ENCODE data around the gene NFYC. TPM values are rescaled to one million over a fixed set of nuclear protein-coding genes. Genes with fewer than 3 reads are reported as not detected.
"Not testable (repeated sequence)": the region's sequence is repeated elsewhere in the genome, so short reads cannot be mapped to it uniquely, and the experiment has no call there.

Gene NFYC
- total RNA-seq, 1 donor from 2014 or later: 36.4 TPM

DNA sequence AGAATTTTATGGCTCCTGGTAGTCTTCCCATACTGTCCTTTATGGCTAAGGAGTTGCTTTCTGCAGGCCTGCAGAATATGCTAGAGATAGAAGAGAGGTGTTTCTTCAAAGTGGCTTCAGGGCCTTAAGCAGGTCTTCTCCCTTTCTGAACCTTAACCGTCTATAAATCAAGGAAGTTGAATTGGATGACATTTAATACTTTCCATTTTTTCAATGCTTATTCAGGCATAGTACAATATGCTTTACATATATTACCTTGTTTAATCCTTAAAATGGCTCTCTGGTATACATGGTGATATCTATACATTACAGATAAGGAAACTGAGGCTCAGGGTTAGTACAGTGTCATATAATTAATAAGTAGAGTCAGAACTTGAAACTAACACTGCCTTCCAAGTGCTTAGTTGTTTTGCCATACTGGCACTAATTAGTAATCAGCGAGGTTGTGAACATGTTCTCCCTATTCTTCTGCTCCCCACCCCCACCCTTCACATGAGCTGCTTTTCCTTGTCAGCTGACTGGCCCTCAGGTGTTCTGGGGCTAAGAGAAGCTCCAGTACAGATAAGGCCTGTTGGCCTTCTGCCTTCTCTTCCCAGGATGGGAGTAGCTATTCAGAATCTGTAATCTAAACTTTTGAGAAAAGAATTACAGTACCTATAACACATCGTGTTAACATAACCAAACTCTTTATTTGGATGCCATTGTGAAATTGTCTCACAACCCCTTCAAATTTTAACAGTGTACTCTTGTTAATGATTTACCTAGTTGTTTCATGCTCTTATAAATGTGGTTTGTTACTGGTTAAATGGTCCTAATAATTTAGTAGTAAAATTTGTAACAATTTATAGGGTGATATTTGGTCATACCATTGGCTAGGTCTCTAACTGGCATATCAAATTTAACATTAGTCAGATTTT is 13.6 kb downstream of the NFYC start:
- no peak for DNase-seq (ENCODE audit: low spot score)

DNA sequence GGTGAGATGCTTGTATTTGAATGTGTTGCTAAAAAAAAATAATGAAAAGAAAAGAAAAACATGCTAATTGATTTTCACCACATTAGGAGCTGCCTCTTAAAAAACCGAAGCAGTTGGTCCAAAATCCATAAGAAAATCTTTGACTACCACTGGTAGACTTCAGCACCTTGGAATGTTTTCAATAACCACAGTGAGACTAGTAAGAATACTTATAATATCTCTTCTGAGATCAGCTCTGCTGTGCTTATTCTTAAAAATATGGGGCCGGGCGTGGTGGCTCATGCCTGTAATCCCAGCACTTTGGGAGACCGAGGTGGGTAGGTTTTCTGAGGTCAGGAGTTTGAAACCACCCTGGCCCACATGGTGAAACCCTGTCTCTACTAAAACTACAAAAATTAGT is 15.1 kb downstream of the NFYC start:
- DNase-seq (ENCODE audit: low spot score): no peak

DNA sequence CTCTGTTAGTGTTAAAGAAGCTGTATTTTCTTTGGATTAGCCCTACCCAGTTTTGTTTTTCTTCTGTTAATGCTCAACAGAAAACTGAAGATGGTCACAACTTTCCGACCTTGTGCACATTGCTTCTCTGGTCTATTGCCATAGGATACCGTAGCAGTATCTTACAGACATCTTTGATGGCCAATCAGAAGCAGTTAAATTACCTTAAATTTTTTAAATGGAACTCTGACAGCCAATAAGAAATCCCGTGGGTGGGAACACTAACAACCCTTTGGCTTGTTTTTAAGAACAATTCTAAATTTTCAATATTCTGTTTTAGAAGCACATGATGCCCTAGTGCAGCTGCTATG is 17.2 kb downstream of the NFYC start:
- no peak for DNase-seq (ENCODE audit: low spot score)

- no peak for DNase-seq (ENCODE audit: low spot score)
Observed at GRCh38 chr1:40709100-40709801, 17.7 kb downstream of the NFYC start.

DNA sequence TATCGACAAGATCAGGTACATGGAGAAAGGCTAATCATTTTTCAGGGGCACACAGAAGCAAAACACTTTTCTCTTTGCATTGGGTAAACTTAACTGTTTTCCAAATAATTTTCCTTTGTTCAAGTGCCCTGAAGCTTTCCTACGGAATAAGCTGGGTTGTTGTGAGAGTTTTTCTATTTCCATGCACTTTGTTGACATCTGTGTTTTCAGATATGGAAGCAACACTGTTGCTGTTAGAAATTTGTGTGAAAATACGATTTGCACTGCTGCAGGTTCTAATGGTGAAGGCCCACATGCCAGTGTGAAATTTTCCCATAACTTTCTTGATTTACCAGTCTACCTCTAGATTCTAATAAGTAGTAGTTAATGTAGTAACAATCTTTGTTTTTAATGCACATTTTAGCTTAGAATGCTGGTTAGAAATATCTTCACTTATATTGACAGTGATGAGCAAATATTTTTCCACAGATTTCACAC is 18.3 kb downstream of the NFYC start:
- no peak for DNase-seq (ENCODE audit: low spot score)

- no peak for DNase-seq (ENCODE audit: low spot score)
Observed at GRCh38 chr1:40710581-40711315, 19.2 kb downstream of the NFYC start.

DNA sequence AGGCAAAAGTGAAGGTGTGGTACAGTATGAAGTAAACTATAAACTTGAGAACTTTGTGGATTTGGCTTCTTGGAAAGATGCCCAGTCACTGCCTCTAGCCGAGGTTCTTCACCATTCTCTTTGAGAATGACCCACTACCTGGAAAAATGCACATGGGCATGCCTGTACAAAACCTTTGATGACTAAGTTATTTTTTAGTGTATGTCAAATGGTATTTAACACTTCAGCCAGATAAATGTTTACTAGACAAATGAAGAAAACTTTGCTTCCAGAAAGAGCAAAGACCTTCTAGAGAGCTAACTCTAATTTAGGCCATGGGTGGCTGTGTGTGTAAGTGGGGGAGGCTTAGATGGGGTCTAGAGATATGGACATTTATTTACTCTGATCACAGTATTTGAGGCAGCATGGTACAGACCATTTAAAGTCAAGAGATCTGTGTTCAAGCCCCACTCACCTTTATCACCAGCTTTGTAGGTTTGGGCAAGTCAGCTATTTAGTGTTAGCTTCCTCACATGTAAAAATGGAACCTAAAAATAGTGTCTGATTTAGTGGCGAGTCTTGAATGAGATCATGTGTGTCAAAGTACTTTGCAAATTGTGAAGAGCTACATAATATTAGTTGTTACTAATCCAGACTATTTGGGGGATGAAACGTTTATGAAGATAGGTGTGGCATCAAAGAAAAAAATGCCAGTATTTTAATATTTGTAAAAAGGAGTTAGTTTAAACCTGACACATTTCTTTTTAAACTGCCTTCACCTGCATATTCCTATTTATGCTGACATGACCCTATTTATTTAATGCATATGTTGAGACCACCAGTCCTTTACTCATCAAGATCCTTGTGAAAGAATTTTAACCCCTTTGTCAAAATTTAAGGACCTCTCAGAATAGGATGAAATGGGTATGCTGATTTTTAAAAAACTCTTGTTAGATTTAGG is 20.2 kb downstream of the NFYC start:
- DNase-seq (ENCODE audit: low spot score): no peak

GRCh38 chr1:40712405-40712944 is 21.0 kb downstream of the NFYC start:
- DNase-seq (ENCODE audit: low spot score): no peak

GRCh38 chr1:40712997-40713396 is 21.5 kb downstream of the NFYC start:
- no peak for DNase-seq (ENCODE audit: low spot score)

DNA sequence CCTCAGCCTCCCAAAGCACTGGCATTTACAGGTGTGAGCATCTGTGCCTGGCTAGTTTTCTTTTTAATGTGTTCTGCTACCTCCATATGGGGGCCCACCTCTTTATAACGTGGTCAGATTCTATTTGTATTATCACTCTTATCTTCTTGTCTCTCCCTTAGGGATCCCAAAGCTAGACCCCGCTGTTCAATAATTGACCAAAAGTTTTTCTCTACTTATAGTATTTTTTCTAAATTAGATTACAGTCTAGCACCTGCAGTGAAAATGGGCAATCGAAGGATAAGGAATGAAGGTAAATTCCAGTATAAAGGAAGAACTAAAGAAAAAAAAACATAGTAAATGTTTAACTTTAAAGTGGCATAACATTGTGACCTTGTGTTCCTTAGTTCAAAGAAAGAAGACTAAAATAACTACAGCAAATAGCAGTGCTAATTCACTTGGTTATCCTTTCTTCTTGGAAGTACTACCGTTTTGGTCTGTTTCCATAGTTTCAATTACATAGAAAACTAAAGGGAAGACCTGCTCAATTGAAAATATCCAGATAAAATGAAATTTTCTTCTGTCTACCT is 24.1 kb downstream of the NFYC start:
- DNase-seq (ENCODE audit: low spot score): no peak

DNA sequence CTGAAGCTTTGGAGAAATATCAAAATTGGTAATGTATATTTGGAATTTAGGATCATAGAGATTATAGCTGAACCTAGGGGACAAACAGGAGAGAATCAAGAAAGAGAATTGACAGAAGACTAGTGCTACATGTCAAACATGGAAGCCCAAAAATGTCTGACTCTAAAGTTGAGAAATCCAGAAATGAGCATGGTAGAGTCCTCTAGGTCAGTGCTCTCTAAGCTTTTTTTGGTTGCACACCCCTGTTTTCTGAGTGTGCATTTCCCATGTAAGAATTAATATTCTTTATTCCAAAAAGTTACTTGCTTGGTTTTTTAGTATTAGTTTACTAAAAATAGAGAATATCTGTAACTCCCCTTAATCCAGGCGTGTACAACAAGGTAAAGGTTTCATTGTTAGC is 25.6 kb downstream of the NFYC start:
- no peak for DNase-seq (ENCODE audit: low spot score)

DNA sequence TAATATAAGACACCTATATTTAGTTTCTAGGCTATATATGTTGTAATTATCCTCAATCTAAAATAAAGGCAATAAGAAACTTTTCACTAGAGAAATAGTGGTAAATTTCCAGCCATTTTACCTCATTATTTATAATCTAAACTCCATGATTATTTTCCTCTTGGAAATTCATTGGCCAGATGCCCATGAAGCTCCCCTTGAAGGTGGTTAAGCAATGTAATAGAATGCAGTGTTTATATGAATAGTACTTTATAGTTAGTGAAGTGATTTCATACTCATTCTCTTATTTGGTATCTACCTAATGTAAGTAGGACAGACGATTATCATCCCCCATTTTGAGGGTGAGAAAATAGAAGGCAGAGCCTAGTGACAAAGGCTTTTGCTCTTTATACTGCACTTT is 26.5 kb downstream of the NFYC start:
- DNase-seq (ENCODE audit: low spot score): no peak

DNA sequence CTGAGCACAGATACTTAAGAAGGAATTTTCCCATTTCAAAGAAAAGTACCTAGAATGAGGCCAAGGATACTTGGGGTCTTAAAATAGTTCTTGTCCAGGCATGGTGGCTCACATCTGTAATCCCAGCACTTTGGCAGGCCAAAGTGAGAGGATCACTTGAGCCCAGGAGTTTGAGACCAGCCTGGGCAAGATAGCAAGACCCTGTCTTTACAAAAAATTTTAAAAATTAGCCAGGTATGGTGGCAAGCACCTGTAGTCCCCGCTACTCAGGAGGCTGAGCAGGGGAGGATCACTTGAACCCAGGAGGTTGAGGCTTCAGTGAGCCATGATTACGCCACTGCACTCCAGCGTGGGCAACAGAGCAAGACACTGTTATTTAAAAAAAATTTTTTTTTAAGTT is 29.0 kb downstream of the NFYC start:
- no peak for DNase-seq (ENCODE audit: low spot score)

DNA sequence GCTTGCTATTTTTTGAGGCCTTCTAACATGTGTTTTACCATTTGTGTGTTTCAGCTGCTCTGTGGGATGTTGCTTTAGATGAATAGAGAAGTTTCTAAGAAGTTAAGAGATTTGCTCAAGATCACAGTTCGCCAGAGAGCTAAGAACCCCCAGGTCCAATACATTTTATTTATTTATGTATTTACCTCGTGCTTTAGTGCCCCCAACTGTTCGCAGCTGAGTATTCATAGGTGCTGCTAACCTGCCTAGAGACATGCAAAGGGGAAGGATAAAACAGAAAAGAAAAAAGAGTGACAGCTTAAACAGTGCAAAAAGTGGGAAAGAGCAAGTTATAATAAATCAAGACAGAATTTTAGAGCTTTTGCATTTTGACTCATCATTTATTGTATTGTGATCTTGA is 31.1 kb downstream of the NFYC start:
- DNase-seq (ENCODE audit: low spot score): no peak

DNA sequence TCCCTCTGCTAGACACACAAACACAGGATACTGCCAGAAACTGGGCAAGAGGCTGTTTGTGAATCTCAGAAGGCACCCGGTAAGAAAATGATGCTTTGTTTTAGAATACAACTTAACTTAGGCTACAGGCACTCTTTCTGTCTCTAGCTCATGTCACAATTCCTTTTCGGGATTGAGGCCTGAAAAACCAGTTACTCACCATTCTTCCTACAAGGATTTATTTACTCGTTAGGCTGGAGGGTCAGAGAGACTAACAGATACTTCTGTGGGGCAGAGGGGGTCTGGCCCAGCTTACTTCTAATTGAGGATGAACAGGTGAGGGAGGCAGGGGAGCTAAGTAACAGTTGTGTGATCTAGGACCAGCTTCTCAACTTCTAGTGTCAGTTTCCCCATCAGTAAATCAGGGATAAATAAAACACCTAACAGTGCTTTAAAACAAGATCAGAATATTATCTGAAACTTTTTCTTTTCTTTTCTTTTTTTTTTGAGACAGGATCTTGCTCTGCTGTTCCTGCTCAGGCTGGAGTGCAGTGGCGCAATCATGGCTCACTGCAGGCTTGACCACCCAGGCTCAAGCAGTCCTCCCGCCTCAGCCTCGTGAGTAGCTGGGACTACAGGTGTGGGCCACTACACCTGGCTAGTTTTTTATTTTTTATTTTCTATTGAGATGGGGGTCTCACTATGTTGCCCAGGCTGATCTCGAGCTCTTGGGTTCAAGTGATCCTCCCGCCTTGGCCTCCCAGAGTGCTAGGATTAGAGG is 31.9 kb downstream of the NFYC start:
- no peak for DNase-seq (ENCODE audit: low spot score)

DNA sequence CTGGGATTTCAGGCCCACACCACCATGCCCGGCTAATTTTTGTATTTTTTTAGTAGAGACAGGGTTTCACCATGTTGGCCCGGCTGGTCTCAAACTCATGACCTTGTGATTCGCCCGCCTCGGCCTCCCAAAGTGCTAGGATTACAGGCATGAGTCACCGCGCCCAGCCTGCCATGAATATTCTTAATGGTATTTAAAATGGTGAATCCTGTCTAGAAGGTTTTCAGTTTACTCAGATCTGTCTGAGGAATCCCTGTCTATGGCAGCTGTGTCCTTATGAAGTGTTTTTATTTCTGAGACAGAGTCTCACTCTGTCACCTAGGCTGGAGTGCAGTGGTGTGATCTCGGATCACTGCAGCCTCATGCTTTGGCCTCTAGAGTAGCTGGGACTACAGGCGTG is 36.2 kb downstream of the NFYC start:
- not testable (repeated sequence) for DNase-seq (ENCODE audit: low spot score)

- DNase-seq (ENCODE audit: low spot score): not testable (repeated sequence)
Observed at GRCh38 chr1:40729316-40729862, 37.9 kb downstream of the NFYC start.

- DNase-seq (ENCODE audit: low spot score): no peak
Observed at GRCh38 chr1:40732756-40733301, 41.3 kb downstream of the NFYC start.
